GM19328 (cell line): ENCODE results near the gene KRT4.

Experiments used
- ATAC-seq: cut with Tn5 transposase; IDR thresholded peaks from one replicate; pipeline ENCODE4 v1.9.1; 2021; ENCODE audit warnings: mild to moderate bottlenecking, moderate library complexity; ENCODE audit not compliant: unreplicated experiment

Gene KRT4

DNA sequence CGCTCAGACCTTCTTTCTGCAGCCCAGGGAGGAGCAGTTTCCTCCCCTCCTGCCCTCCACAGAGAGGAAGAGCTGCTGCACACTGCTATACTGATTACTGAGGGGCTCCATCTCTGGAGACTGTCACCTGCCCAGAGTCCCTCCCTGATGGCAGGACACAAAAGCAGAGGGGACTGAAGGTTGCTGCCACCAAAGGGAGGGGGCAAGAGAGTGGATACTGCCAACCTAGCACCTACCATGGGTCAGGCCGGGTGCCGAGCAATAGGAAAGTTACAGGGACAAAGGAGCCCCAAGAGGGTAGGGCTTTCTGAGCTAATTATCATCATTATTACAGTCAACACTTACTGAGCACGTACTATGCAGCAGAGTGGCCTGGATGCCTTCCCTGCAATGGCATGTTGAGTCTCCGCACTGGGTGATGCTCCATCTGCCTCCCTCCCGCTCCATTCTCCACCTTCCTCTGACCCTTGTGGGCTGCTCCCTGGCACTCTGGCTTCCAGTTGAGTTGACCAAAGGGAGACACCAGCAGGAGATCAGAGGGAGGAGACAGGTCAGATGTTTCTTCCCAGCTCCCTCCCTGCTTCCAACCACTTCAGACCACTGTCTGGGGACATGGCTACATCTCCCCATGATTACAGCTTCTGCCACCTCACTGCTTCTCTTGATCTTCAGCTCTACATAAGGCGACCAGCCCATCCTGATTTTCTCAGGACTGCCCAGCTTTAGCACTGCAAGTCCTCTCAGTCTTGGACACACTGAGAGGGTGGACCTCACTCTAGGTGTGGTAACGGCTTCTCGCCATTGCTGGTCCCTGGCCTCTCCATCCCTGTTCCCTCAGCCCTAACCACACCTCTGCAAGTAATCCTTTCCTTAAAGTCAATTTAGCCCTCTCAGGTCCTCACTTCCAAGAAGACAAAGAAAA is 22.8 kb upstream of the KRT4 start:
- no peak for ATAC-seq

DNA sequence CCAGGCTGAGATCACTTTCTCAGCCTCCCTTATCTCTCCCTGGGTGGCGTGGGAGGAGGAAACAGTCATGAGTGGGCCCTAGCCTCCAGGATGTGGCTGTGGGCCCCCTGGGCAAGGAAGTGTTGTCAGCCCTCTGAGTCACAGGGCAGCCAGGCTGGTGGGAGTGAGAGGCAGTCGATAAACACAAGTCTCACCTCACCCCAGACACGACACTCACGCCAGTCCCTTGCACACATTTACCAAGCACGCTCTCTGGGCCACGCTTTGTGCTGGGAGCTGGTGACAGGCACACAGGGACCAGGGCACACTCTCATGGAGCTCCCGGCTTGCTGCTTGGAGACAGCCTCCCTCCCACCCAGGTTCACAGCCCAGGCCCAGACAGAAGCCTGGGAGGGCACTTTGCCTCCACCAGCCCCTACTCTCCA is 22.1 kb upstream of the KRT4 start:
- no peak for ATAC-seq

DNA sequence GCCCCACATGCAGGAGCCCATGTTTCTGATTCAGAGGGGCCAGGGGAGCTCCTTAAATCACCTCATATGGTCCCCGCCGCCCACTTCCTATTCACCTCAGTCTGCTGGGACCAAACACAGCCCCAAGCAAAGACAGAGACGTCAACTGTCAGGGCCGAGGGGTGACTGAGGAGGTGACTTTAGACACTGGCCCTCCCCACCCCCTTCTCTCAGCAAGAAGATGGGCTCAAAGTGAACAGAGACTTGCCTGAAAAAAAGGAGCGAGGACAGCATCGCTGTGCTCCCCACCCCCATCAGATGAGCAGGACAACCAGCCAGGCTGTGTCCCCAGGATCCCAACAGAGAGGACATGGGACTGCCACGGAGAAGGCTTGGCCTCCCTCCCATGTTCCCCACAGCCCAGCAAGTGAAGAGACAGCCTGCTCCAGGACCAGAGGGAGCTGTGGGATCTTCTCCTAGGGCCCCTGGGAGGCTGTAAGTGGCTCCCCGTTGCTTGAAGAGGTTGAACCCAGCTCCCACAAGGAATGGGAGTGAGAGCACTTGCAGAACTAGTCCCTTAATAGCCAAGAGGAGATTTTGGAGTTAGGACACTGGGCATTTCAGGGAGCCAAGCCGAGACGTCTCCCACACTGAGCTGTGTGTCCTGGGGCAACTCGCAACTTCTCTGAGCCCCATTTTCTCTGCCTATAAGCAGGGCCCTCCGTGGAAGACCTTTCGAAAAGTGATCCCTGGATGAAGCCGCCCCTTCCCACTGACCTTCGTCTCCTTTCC is 21.5 kb upstream of the KRT4 start:
- no peak for ATAC-seq

DNA sequence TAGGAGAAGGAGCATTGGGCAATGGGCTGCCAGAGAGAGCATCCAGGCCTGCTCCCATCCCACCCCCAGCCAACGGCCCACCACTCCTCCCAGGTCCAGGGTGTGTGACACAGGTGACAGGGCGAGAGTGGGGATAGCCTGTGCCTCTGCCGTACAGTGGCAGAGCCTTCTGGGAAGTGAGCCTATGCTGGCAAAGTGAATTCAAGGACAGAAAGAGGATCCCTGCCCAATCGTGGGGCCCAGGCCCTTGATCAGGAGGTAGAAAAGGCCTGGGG is 20.7 kb upstream of the KRT4 start:
- no peak for ATAC-seq

DNA sequence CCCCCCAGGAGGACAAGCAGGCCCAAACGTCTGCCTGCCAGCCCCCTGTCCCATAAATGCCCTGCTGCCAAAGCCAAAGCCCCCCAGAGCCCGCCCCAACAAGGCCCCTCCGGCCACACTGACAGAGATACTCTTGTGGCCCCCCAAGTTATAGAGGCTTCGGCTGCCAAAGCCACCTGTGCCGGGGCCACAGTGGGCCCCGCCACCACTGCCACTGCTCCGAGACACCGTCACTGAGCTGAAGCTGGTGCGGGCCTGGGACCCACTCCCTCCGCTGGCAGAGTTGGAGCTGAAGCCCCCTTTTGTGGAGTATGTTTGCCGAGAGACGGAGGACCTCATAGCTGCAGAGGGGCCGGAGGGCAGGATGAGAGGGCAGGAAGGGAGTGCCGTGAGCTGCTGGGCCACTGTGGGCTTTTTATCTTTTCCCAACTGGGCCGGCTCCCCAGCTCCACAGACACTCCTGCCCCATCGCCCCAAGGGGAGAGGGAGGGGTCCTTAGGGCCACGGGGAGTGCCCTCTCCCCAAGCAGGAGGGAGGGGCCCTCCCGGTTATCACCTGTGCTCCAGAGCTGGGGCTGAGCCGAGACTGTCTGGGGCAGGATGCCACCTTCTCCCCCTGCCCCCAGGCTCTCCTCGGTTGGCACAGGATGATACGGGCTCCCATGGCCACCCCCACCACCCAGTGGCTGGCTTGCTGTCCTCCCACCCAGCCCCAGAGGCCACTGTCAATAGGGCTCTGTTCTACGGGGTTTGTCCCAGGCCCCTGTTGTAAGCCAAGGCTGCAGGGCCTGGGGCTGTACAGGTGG is 20.2 kb upstream of the KRT4 start, which contains the start of gene KRT79:
KRT79 (minus strand) TSS at position 390 of the 805 bp plus-strand sequence; CDS start at position 339, 51 bp downstream.
- no peak for ATAC-seq

DNA sequence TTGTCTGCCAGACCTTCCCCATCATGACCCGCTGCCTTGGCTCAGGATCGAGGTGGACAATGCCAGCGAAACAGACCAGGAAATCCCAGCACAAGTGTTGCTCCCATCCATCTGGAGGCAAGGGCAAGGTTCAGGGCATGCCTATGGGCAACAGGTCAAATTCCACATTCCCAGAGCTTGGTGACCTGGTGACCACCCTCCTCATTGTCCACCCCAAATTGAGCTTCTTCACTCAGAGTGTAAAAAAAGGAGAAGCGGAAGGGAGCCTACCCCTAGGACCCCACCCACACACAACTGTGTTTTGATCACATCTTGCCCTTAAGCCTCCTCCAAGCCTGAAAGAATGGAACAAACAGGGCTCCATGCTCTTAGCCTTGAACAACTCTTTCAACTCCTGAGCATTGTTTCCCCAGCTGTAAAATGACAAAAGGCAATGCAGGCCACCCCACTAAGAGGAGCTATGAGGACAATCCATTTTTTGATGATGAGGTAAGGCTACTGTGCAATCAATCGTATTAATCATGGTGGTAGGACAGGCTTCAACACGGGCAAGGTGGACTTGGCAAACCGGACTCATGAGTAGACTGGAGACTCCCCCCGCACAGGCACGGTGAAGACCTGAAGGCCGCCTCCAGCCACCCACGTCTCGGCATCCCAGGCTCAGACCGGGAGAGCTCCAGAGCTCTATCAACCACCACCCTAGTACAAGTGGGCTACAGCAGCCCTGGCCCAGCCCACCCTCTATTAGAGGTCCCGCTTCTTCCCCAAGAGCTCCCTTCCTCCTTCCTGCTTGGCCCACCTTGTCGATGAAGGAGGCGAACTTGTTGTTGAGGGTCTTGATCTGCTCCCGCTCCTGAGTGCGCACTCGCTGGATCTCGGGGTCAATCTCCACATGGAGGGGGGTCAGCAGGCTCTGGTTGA is 19.3 kb upstream of the KRT4 start:
- ATAC-seq, result no peak

DNA sequence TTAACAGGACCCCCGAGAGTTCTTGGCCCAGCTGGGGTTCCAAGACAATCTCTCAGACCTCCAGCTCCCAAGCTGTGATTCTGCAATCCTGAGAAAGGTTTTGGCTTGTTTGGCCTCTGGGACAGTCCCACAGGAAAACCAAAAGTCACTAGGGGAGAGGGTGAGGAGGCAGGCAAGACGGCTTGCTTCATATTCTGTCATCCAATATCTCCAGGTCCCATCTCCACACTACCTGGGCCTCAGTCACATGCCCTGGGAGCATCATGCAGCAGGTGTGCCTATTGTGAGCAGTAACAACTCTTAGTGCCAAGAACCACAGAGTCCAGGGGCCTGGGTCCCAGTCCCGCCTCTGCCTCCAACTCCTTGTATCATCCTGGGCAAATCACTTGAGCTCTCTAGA is 18.5 kb upstream of the KRT4 start:
- no peak for ATAC-seq

DNA sequence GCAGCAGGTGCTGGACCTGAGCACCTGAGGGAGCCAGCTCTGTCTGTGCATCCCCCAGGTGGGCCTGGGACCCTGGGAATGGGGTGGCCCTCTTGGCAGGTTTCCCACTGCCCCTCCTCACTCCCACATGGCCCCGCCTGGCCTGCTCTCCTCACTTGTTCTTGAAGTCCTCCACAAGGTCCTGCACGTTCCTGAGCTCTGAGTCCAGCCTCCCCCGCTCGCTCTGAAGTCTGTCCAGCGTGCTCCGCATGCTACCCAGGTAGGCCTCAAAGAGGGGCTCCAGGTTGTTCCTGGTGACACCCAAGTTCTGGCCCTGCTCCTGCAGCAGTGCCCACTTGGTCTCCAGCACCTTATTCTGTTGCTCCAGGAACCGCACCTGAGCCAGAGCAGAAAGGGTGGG is 17.3 kb upstream of the KRT4 start:
- ATAC-seq, result no peak

DNA sequence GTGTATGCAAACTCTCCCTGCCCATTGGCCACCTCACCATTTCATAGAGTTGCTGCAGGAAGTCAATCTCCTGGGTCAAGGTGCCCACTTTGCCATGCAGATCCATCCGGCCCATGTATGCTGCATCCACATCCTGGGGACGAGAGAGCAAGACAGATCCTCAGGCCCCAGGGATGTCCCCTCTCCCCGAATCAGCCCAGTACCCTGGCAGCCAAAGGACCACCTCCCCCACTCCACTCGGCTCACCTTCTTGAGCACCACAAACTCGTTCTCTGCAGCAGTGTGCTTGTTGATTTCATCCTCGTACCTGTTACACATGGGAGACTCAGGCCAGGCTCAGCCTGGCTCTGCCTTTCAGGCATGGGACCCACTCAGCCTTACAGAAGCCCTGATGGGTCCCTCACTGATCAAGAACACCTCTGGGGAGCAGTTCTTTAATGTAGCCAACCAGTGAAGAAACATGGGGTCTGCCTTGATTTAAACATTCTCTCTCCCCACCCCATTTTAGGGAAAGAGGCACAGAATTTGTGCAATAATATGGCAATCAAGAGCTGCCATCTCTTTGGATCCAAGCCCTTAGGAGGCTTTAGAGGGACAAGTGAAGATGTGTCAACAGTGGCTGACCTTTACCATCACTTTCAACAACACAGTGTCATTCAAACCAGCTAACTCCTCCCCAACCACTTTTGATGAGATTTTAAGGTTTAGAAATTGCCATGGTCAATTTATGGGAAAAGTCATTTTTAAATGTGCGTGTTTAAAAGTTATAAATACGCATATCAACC is 16.3 kb upstream of the KRT4 start:
- no peak for ATAC-seq

DNA sequence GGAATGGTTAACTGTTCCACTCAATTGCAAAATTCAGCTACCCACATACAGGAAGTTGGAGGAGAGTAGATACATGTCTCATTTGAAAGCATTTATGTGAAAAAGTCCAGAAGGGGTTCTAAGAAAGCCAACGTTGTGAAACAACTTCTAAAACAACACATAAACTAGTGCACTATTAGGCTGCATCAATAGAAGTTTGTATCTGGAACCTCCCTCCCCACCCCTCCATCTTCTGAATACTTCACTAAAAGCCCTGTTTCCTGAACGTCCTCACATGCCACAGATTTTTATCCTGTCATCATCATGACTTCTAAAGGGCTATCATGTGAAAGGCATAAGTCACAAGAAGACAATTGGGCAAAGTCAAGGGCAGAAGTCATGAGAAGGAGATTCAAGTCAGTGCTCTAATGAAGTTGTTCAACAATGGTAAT is 14.7 kb upstream of the KRT4 start:
- ATAC-seq, result no peak

DNA sequence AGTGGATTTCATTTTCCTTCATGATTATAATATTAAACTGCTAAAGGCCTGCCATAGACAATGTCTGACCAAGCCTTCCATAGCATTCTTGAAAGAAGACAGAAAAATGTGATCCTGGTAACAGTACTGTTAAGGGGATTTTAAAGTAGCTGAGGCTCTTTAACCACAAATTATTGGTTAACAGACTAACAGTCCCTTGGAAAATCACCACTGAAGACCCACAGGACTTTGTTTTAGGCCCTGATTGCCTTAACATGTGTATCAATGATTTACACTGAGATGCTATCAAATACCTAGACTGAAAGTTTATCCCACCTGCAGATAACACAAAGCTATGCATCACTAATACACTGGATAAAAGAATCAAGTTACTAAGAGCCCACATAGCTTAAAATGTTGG is 14.2 kb upstream of the KRT4 start:
- no peak for ATAC-seq

DNA sequence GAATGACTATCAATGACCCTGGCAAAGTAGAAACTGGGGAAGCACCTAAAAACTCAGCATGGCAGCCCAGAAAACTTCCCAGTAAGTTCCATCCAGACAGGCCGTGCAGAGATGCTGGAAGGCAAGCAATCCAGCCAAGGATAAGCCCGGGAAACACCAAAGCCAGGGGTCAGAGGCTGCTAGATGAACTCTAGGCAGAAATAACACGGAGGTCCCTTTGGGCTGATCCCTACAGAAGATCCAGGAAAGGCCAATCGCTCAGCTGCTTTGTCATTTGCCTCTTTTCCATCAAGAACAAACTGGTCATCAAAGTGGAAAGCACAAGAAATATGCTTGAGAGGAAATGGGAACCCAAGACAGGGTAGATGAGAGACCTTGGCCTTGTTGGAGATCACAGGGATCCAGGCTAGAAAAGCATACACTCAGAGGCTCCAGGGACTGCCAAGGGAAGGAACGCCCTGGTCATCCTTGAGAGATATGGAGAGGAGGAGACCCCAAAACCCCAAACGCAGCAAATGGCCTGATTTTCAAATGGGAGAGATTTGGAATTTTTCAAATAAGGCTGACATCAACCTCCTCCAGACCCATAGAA is 13.7 kb upstream of the KRT4 start:
- no peak for ATAC-seq

DNA sequence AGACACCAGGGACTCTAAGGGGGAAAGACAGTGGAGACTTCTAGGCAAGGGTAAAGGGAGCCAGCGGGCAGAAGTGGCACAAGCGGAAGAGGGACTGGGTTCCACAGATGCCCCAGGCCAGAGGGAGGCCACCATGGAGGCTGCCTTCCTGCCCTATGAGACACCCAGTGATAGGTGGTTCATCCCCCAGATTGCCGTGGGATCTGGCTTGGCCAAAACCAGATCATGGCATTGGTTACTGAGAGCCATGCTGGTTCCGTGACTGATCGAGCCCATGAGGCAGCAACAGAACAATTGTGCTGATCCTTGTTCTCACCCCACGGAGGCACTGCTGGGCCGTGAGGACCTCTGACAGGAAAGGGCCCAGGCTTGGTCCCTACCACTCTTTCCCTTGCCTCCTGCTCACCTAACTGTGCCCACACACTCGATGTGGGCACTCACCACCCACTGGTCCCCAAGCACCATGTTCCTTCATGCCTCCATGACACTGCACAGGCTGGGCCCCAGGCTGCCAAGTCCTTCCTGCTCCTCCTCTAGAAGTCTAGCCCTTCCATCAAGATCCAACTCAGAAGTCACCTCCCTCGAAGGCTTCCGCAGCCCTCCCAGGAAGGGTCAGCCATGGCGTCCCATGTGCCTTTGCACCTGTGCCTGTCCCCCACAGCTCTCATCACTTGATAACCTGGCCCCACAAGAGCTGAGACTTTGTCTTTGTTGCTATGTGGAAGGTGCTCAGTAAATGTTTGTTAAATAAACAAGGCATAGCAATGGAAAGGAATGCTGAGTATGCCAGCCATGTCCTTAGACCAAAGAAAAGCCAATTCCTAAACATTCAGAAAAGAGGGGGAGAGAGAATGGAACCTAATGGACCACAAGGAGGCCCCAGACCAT is 12.9 kb upstream of the KRT4 start:
- ATAC-seq, result no peak

DNA sequence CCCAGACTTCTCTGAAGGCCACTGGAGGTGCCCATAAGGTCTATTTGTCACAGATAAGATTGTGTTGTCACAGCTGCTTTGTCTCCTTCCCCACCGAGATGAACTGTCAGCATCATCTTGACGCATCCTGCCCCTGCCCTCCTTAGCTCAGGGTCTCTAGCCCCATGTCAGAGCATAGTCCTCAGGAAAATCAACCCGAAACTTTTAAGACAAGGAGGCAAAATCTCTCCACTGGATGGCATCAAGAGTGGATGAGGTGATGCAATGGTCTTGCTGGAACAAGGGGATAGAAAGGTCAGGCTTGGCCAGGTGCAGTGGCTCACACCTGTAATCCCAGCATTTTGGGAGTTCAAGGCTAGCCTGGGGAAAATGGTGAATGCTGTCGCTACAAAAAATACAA is 12.0 kb upstream of the KRT4 start:
- no peak for ATAC-seq

DNA sequence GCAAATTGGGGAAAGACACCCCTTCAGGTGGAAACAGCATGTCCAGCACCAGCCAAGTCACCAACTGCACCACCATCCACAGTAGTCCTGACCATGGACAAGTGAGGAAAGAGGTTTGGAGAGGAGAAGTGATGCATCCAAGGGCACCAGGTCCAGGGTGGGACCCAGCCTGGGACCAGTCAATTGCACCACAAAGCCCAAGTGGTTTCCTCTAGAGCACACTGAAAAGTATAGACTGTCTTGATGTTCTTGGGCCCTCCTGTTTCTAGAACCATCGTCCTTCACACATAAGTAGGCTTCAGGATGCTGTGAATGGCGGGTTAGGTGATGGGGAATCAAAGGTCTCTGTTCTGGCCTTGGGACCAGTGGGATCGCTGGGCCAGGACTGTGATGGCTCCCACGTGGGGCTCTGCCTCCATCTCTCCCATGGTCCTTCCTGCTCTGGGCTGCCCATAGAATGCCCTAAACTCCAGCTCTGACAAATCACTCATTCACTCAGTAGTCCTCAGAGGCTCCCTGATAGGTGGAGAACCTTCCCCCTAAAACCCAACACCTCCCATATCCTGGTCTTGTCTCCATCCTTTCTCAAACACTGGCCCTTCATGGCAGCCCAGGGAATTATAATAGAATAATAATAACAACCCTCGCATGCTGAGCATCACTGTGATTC is 11.0 kb upstream of the KRT4 start:
- no peak for ATAC-seq

DNA sequence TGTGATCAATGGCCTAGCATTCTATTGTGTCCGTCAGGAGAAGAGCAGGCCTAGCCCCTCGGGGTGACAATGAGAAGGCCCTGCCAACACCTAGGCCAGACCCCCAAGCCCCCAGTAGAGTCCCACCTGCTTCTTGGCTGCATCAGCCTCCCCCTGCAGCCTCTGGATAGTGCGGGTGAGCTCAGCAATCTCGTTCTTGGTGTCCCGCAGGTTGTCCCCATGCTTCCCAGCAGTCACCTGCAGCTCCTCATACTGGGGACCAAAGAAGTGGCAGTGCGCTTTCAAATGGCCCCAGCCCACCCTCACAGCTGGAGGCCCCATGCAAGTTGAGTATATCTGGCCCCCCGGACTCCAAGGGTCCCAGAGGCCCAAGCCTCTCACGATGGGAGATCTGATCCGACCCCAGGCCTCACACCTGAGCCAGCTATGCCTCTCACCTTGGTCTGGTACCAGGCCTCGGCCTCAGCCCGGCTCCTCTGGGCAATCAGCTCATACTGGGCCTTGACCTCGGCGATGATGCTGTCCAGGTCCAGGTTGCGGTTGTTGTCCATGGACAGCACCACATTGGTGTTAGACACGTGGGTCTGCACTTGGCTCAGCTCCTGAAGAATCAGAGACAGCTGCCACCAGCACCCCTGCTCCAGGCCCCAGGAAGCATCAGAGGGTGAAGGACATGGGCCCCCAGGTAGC is 10.0 kb upstream of the KRT4 start:
- no peak for ATAC-seq
